Hematopoietic multipotent progenitor cell (in vitro differentiated cells): ENCODE data around the gene COG6. TPM values are rescaled to one million over a fixed set of nuclear protein-coding genes. Genes with fewer than 3 reads are reported as not detected.

ENCODE experiments used
- small RNA-seq: library from RNA; depleted of rRNA; stranded (forward); fragments of <200 nt; gene quantifications from one replicate; pipeline ENCODE3, GENCODE V24; 2012
- total RNA-seq: library from RNA; depleted of rRNA; stranded (reverse); fragments of >200 nt; gene quantifications from one replicate; pipeline ENCODE4 v1.2.3, GENCODE V29; 2012

The COG6 gene
- total RNA-seq, 1 donor: 12.1 TPM

Small RNAs within 50 kb of the gene (small RNA-seq; reads per million reads assigned to genes)
- gene MIR4305 (not detected), gene RNY4P14 (not detected)

Other genes starting within 250 kb of the COG6 start
- gene LHFPL6, start 52.5 kb upstream of the COG6 start, total RNA-seq: 6.2 TPM